Hematopoietic multipotent progenitor cell treated with erythropoietin and hydrocortisone succinate and interleukin-3 and kit ligand, for 8 days (in vitro differentiated cells): ENCODE measurements around the gene UAP1.

Source experiments
- DNase-seq: peaks from one replicate; pipeline ENCODE4 v3.0.0-alpha.2; 2015

The UAP1 gene

DNA sequence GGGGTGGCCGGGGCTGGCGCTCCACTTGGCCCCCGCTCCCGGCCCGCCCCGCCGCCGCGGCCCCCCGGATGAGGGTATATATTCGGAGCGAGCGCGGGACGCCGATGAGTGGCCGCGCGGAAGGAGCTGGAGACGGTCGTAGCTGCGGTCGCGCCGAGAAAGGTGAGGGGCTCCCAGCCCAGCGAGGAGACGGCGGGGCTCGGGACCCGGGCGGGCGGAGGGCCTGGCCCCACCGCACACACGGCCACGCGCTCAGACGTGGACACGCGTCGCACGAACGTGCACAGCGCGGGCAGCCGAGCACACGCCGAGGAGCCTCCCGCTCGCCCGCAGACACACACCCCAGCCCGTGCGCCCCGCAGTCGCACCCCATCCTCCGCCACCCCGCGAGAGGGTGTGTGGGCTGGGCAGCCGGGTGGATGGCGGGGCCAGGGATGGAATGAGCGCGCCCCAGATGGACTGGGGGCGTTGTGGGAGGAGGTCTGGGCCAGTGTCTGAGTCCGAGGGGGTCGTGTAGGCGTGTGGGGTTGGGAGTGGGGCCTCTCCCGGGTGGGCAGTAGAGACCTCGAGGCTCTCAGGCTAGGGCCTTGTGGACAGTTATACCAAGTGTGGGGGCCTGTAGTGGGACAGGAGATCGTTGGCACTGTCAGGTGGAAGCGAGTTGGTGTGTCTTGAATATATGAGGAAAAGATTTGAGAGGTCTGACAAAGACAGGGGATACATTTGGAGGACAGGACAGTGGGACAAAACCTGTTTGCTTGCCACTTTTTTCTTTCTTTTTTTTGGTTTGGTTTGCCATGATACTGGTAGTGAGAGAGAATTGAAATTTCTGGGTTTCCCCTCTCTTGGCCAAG, at the start of gene UAP1:
Gene UAP1 (plus strand): TSS at position 107 of the 854 bp plus-strand sequence. CDS start 4,347 bp downstream, outside the sequence.
- DNase-seq: peak; percentile 42

DNA sequence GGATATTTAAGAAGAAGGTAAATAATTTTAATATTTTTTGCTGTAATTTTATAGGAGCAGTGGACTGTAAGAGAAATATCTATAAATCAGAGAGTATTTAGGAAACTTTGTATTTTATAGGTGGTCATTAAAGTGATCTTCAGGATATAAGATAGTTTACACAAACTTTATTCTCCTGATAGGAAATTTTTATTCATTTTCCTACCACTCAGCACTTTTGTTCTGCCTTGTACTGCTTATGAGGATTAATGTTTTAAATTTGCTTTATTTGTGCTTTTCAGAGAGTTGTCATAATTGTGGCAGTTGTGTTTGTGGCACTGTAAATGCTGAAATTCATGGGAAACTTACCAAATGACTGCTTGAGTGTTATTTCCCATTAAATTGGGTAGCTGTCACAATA, 34.2 kb upstream of the UAP1 start:
- no peak for DNase-seq

DNA sequence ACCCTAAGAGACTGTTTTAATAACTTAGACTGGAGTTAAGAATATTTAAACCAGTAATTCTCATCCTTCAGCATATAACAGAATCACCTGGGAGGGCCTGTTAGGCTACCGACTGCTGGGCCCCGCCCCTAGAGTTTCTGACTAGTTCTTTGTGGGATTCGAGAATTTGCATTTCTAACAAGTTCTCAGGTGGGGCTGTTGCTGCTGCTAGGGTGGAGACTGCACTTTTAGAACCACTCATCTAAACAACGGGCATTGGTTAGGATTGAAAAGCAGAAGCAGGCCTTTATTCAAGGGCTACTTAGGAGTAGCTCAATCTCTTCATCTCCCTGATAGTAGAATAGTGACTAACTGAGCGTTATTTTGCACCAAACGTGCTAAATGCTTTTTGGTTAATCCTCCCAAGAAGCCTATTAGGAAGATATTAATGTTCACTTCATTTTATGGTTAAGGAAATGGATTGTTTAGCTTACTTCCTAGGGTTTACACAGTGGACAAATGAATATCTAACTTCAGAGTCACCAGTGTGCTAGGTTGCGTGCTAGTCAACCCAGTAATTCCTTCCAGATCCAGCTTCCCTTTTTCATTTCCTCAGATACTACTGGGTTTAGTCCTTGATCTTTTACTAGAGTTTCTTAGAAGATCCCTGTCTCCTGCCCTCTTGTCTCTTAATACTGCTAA, 31.1 kb upstream of the UAP1 start:
- DNase-seq: no peak

DNA sequence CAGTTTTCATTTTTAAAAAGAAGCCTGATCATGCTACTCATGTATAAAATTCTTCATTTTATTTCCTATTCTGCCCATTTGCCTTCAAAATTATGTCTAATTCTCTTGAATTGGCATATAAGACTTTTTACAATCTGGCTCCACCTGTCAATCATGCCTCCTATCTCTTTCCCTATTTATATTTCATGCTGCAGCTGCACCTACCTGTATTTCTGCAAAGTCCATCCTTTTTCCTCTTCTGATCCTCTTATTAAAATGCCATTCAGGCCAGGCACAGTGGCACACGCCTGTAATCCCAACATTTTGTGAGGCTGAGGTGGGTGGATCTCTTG, 30.6 kb upstream of the UAP1 start:
- DNase-seq: no peak

DNA sequence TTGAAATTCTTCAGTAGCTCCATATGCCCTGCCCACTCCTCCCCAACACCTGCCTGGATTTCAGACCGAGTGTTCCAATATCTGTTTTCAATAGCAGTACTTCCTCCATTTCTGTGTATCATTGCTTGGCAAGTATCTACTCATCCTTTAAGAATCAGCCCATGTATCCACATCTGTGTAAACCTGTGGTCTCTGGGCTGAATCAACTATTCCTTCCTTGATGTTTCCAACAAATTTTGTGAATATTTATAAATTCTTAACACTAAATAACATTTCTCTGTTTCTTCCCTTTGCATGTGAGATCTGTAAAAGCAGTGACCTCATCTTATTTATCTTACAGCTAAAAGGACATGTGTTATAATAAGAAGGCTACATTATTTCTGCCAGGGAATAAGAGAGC, 26.0 kb upstream of the UAP1 start:
- DNase-seq: no peak

DNA sequence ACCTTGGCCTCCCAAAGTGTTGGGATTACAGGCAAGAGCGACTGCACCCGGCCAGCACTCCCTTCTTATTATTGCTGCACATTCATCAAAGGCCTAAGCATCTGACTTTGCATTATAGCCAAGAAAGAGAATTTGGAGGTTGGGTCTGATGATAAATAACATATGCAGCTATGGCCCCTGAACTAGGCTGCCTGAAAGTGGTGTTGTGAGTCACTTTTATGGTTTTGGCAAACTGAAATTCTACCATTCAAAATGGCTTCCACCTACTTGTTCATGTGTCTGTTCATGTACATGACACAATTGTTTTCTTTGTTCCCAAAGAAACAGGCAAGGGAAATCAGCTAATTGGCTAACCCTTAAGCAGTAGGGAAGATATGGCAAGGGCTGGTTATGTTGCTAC, 25.0 kb upstream of the UAP1 start:
- no peak for DNase-seq

DNA sequence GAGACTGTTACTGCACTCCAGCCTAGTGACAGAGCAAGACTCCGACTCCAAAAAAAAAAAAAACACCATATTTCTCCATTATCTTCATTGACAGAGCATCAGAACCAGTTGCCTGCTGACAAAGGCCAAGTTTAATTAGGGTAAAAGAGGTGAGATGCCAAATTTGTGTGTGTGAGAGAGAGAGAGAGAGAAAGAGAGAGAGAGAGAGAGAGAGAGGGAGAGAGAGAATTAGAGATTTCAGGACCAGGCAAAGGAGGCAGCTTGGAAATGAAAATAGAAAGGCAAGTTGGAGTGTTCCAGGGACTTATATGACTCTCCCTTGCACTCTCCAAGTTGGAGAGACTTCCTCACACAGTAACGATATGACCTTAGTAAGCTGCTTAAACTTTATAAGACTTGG, 24.3 kb upstream of the UAP1 start:
- no peak for DNase-seq

DNA sequence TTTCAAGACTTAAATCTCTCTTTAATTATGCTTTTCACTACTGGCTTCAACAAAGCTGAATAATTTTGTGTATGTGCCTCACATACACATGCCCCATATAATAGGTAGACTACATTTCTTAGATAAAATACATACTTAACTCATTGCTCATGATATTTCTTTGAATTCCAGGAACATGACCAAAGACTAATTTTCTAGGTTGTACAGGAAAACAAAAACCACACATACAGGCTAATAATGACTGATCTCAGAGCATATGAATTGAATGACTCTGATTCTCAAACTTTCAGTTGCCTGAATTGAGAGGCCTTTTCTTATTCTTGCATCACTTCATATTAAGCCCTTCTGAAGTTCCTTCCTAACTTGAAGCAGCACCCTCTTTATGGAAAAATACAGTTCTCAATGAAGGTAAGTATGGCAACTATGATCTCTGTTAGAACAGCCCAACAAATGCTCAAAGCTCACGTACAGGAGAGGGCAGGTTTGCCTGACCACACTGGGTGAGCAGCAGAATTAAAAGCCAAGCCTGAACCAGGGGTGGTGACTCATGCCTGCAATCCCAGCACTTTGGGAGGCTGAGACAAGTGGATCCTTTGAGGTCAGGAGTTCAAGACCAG, 22.6 kb upstream of the UAP1 start:
- DNase-seq: no peak

DNA sequence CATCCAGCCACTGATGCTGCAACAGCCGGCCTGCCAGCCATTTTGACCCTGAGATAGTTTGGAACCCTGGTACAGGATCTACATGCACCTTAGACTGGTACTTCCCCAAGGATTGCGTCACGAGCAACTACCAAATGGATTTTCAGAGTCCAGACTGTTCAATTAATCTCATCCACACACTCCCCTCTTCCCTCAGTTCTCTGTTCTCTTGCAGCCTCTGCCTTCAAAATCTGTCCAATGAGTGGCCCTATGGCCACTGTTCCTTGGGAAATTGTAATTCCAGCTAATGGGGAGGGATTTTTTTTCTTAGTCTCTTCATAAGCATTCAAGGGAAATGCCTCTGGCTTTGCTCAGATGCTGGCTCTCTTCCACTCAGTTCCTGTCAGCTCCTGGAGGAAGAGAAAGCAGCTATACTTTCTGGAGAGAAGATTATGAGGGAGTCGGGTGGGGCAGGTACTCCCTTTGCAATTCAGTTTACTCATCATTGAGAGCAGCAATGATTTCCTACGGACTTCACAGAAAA, 19.8 kb upstream of the UAP1 start:
- no peak for DNase-seq

DNA sequence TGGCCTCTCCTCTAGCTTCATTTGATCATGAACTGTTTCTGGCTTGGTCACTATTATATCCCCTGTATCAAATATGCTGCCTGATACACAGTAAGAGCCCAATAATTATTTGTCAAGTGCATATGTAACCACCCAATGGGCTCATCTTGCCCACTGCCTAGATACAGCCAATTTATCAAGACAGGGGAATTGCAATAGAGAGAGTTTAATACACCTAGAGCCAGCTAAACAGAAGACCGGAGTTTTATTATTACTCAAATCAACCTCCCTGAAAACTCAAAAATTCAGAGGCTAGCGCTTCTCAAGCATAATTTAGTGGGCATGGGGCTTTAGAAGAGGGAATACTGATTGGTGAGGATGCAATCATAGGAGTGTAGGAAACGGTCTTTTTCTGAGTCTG, 18.3 kb upstream of the UAP1 start:
- DNase-seq: no peak

DNA sequence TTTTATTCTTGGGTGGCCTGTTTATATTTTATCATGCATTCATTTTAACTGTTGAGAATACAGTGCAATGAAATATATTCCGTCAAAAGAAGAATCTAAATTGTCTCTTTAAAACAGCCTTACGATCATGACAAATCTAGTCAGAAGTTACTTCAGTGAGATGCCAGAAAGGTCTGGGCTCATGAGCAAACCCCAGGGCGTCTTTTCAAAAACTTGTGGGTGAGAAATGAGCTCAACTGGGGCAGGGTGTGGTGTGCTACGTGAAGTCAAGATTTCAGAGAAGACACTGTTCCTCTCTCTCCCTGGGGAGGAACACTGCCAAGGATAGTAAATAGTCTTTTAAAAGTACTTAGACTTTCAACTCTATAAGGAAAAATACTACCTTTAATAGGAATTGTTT, 13.4 kb upstream of the UAP1 start:
- no peak for DNase-seq

DNA sequence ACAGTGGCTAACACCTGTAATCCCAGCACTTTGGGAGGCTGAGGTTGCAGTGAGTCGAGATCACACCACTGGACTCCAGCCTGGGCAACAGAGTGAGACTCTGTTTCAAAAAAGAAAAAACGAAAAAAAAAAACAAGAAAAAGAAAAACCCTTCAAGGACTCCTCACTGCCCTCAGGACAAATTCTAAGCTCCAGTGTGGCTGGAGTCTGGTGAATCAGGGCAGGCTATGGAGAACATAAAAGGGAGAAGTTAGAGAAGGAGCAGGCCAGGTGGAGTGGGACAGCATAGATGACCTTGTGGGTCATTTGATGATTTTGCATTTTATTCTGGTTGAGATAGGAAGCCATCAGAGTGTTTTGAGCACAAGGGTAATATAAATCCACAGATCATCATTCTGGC, 12.5 kb upstream of the UAP1 start:
- DNase-seq: no peak

DNA sequence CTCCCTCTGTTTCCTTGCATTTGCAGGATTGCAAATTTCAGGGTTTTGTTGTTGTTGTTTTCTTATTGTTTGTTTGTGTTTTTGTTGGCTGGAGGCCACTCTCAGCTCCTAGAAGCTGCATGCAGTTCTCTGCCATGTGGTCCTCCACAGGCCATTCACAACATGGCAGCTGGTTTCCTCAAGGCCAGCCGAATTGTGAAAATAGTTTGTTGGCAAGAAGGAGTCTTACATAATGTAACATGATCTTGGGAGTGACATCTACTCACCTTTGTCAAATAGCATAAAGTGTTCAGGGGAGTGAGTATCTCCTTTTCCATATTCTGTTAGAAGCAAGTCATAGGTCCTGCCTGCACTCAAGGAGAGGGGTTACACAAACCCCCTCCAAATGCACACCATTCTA, 10.6 kb upstream of the UAP1 start:
- no peak for DNase-seq

DNA sequence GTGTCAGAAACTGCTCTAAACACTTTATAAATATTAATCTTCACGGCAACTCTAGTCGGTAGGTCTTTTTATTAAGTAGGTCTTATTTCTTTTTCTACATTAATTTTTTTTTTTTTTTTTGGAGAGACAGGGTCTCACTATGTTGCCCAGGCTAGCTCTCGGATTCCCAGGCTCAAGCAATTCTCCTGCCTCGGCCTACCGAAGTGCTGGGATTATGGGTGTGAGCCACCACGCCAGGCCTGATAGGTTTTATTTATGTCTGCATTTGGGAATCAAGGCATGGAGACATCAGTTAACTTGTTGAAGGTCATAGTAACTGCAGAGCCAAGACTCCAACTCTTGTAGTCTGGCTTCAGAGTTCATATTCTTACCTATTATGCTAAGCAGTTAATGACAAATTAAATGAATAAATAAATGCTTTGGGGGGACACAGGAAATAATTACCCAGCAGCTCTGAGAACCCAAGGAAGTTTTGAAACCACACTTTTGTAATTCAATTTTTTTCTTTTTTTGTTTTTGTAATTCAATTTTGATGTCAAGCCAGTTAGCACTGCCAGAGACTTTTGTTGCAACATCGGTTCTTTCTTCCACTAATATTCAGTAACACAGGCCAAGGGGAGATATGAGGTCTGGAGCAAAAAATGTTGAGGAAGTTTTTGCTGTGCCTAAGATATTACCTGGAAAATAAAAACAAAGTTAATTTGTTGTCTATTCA, 9.4 kb upstream of the UAP1 start:
- no peak for DNase-seq

DNA sequence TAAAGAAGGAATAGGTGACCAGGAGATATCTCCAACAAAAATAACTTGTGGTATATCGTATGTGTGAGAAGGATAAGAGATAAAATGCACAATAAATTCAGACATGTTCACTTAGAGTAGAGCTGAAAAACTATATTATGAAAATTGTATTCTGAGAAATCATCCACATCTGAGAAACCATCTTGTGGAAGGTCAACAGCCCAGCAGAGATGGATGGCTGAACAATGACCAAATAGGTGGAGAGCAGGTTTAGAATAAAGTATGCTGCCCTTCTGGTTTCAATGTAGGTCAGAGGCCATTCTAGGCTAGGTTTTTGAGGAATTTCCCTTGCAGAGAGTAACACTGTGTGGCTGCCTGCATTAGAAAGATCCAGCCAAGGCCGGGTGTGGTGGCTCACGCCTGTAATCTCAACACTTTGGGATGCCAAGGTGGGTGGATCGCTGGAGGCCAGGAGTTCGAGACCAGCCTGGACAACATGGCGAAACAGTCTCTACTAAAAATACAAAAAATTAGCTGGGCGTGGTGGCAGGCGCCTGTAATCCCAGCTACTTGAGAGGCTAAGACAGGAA, 8.8 kb upstream of the UAP1 start:
- DNase-seq: peak; percentile 33

DNA sequence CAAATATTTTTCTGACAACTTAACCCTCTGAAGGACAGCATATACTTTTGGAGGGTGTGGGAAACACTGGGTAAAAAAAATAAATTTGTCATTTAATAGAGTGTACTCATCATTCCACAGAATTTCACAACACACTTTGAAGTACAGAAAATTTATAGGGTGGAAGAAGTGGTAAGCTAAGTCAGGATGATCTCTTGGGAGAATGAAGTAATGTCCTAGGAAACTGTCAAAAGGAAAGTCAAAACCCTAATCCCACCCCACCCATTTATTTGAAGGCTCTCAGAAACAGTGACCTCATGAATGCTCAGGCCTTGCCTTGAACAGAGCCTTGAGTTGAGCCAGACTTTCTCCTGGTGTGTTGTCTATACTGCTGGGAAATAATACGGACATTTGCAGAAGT, 7.3 kb upstream of the UAP1 start:
- DNase-seq: no peak

DNA sequence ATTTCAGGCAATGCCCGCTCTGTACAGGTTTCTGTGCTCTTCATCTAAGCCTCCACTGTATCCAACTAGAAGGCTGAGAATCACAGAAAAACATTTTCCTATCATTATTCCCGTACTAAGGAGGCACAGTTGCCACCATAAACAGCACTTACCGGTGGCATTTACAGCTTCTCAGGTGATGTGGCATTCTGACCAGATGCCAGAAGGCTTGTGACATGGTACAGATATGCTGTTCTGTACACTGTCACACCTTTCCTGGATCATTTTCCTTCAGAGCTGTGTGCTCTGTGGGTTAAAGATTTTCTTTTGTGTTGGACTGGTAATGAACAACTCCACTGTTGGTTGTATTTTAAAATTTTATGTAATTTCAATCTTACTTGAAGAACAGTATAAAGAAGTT, 4.0 kb upstream of the UAP1 start:
- no peak for DNase-seq

DNA sequence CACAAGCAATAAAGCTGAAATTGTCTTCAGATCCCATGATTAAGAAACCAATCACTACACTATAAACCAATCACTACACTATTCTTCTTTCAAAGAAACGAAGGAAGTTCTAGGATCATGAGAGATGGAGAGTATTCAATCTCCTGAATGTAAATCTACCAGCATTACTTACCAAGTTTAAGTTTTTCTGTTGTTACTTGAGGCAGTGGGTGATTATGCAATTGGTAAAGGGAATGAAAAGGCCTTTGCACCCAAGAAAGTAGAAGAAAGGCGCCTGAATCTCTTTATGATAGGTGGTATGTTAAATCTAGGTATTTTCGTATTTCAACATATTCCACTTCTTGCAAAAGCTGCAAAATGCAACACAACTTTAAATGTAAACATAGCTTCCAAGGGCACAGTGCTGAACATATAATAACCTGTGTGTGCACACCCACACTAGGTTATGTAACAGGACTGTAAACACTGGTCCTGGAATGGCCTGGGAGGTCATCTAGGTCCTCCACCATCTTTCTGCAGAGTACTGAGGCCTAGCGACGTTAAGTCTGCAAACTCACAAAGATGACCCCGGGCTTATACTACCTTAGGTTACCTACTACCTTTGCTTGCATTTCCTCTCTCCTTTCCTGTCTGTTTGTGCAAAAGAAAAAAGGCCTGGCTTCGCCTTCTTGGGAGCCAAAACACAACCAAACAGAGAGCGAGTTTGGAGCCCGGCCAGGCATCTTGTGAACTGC, 1.1 kb upstream of the UAP1 start:
- no peak for DNase-seq

DNA sequence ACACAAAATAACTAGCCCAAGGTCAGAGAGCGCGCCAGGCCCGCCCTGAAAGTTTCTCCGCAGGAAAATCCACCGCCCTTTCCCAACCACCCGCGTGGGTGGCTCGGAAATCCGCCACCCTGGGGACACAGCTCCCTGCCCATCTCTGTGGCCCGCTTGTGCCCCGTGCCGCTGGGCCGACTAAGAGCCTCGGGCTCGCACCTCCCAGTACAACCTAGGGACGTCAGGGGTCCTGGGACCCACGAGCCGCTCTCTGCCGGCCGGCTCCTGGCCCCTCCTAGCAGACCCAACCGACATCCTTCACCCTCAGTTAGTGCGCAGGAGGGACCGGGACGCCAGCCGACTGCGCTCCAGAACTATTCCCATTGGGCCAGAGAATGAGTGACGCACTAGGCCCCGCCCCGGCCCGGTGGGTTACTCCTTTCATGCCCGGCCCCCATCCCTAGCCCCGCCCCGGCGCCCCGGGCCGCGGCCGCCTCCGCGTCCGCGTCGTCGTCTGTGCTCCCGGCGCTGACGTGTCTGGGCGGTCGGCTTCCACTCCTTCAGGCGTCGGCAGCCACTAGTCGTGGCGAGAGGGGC, 396 bp upstream of the UAP1 start:
- DNase-seq: peak; percentile 96

DNA sequence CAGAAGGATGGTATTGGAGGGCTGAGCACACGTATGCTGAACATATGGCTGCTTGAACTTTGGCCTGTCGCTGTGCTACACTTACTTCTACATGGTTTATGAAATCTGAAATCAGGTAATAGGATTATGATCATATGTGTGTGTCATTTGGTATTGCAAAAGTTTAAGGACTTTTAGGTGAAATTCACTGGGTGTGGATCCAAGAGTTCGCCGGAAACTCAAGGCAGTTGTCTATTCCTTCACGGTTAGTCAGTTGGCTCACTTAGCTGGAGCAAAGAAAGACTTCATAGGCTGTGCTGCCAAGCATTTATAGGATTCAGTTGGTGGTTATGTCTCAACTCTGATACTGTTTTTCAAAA, 927 bp downstream of the UAP1 start:
- peak; percentile 15 for DNase-seq

DNA sequence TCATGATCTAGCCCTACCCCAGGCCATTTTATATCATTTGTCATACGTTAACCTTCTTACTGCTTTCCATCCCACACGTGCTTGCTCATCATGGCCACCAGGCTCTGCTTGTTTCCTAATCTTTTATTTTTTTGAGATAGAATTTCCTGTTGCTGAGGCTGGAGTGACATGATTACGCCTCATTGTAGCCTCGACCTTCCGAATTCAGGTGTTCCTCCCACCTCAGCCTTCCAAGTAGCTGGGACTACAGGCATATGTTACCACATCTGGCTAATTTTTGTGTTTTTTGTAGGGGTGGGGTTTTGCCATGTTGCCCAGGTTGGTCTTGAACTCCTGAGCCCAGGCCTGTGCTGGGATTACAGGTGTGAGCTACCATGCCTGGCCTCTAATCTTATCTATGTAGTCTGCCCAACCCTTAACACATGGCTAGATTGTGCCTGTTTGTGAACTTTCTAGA, 3.3 kb downstream of the UAP1 start:
- peak; percentile 36 for DNase-seq

DNA sequence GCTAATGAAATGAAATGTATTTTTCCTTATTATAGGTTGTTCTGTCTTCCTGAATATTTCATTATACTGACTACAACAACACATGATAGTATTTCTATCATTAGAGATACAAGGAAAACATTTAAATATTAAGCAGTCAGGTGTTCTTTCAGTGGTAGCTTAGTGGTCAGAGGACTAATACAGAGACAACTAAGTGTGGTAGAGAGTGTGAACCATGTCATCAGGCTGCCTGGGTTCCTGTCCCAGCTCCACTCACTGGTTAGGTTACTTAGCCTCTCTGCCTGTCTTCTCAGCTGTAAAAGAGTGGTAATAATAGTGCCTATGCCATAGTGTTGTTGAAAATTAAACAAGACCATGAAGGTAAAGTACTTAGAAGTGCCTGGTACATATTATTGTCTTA, 3.9 kb downstream of the UAP1 start:
- no peak for DNase-seq
